Esophagus squamous epithelium (tissue), 5 donors: ENCODE measurements around the gene CPSF4L. TPM values are rescaled to one million over a fixed set of nuclear protein-coding genes. Genes with fewer than 3 reads are reported as not detected.

Experiments used
- DNase-seq: peaks from one replicate; lab custom pipeline; 2025; lab: John Stamatoyannopoulos, UW
- H3K27ac ChIP-seq, 4 donors: fragments of 200-600 bp; sonication (generic); one replicate each; pipeline ENCODE4 v1.5.1; 2016 to 2019; ENCODE audit warnings: mild to moderate bottlenecking in 1 of 4
- H3K27me3 ChIP-seq, 4 donors: fragments of 200-600 bp; sonication (generic); 1 replicate in 3 of 4; 2 replicates in 1 of 4; pipeline versions ENCODE4 v1.5.1 to v1.6.0; 2017 to 2021; ENCODE audit warnings: antibody characterized with exemption in 1 of 4
- H3K36me3 ChIP-seq, 3 donors: fragments of 200-600 bp; sonication (generic); one replicate each; pipeline ENCODE4 v1.5.1; 2016 to 2019
- H3K4me1 ChIP-seq, 3 donors: fragments of 200-600 bp; sonication (generic); one replicate each; pipeline ENCODE4 v1.5.1; 2017 to 2019
- H3K4me3 ChIP-seq, 4 donors: fragments of 200-600 bp; sonication (generic); 1 replicate in 3 of 4; 2 replicates in 1 of 4; pipeline ENCODE4 v1.5.1; 2016 to 2019; ENCODE audit warnings: mild to moderate bottlenecking in 2 of 4, moderate library complexity in 1 of 4
- H3K9me3 ChIP-seq, 3 donors: fragments of 200-600 bp; sonication (generic); one replicate each; pipeline ENCODE4 v1.5.1; 2016 to 2019
- POLR2A ChIP-seq, 4 donors: fragments of 450-650 bp; IDR thresholded peaks; one replicate each; pipeline ENCODE4 v1.6.1; 2017; ENCODE audit warnings: antibody characterized with exemption in 4 of 4, mild to moderate bottlenecking in 4 of 4, moderate library complexity in 3 of 4
- WGBS, 2 donors: methylation state at CpG; one replicate each; pipeline ENCODE4 v1.1.5; 2018; 5-methylcytosine and 5-hydroxymethylcytosine counted together
- intact Hi-C: fragments of 100-400 bp; cut with DNase I; formaldehyde crosslinking; loops from one replicate; pipeline ENCODE4 v1.15.0; 2022
- total RNA-seq, 4 donors: library from RNA; depleted of rRNA; stranded (reverse); fragments of >200 nt; gene quantifications; one replicate each; pipeline ENCODE4 v1.1.0, GENCODE V29; 2016
- TF ChIP-seq, protein P1 (sequence below), 6 experiments: fragments of 450-650 bp in 4 of 6; fragments of 200-600 bp in 2 of 6; sonication (generic) in 2 of 6; IDR thresholded peaks; one replicate each; pipeline ENCODE4 v1.5.1; 2016 to 2019; ENCODE audit warnings: antibody characterized with exemption in 6 of 6, mild to moderate bottlenecking in 4 of 6, moderate library complexity in 4 of 6
- donor health status: DM: yes; HTN: yes; CAD: no.

The CPSF4L gene
- total RNA-seq, 4 donors from 2014 or later = not detected

DNA sequence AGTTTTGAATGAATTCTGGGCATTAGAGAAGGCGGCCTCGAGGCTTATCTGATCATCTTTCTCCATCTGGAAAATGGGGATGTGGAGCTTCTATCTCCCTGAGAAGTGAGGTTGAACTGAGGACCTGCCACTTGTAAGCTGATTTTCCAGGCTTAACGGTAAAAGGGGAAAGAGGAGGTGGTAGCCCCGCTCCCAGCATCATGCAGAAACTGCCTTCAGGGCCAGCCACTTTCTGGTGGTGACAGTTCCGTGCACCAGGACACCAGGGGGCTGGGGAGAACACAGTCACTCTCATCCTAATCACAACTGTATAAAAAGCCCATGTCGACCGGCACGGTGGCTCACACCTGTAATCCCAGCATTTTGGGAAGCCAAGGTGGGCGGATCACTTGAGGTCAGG is 20.9 kb upstream of the CPSF4L start:
- H3K9me3 ChIP-seq = no peaks in the 10 kb centered on the region
- no peak overlapping the region for H3K4me3 ChIP-seq
- no peak for DNase-seq
- intact Hi-C loops = no loop called here
- WGBS, 2 donors = 73 to 90% methylated on average over 7 to 8 of the region's 9 CpGs
- H3K36me3 ChIP-seq = peaks cover 14 to 58% (median 16%) of the 10 kb centered on the region in 3 donors
- no peak for TF ChIP-seq POLR2A (IDR thresholded peaks at IDR 0.05)
- TF ChIP-seq, protein P1, sequence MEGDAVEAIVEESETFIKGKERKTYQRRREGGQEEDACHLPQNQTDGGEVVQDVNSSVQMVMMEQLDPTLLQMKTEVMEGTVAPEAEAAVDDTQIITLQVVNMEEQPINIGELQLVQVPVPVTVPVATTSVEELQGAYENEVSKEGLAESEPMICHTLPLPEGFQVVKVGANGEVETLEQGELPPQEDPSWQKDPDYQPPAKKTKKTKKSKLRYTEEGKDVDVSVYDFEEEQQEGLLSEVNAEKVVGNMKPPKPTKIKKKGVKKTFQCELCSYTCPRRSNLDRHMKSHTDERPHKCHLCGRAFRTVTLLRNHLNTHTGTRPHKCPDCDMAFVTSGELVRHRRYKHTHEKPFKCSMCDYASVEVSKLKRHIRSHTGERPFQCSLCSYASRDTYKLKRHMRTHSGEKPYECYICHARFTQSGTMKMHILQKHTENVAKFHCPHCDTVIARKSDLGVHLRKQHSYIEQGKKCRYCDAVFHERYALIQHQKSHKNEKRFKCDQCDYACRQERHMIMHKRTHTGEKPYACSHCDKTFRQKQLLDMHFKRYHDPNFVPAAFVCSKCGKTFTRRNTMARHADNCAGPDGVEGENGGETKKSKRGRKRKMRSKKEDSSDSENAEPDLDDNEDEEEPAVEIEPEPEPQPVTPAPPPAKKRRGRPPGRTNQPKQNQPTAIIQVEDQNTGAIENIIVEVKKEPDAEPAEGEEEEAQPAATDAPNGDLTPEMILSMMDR (IDR thresholded peaks at IDR 0.05) = no peak
- H3K27ac ChIP-seq = peak overlapping the region in 2 of 4 donors; percentile 25 to 87
- peaks cover 23 to 80% (median 61%) of the 10 kb centered on the region in 3 donors for H3K4me1 ChIP-seq
- H3K27me3 ChIP-seq = no peaks in the 10 kb centered on the region

DNA sequence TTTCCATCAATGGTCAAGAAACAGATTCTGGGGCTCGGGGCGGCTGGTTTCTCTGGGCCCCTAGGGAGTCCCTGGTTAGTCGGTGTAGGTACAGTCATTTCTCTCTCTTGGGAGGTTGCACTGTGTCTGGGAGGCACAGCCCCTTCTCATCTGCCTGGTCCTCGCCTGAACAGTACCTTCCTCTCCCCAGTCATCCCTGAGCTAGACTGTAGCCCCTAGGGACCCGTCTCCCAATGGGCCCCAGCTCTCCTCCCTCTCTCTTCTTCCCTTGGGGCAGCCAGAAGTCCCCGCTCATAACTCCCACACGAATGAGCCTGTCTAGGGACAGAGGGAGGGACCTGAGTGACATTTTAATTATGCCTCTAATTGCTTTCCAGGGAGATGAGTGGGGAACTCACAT is 20.2 kb upstream of the CPSF4L start:
- Histone ChIP-seq H3K36me3 (peaks cover 14 to 58% (median 16%) of the 10 kb centered on the region in 3 donors), H3K4me3 (no peak overlapping the region), H3K27ac (peak overlapping the region in 1 of 4 donors; percentile 87), H3K27me3 (no peaks in the 10 kb centered on the region), H3K9me3 (no peaks in the 10 kb centered on the region), H3K4me1 (peaks cover 16 to 77% (median 58%) of the 10 kb centered on the region in 3 donors)
- no peak for DNase-seq
- WGBS, 2 donors = 72 to 100% methylated on average over 3 to 5 of the region's 7 CpGs
- intact Hi-C loops = no loop called here
- TF ChIP-seq, protein P1 (IDR thresholded peaks at IDR 0.05) = no peak
- TF ChIP-seq POLR2A (IDR thresholded peaks at IDR 0.05) = no peak

DNA sequence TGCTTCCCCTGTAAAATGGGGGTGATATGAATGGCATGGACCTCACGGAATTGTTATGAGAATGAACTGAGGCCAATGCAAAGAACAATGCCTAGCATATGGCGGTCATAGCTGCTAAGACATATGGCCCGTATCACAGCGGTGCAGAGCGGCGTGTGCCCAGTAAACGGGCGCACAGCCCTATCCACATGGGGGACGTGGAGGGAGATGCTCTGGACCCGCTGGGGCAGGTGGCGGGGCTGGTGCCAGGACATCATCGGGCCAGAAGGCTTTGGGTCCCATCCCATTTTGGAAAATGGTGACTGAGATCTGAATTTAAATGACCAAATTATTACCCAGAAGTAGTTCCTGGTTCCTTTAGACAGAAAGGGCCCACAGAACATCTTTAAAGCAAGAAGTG is 18.5 kb upstream of the CPSF4L start:
- H3K36me3 ChIP-seq = peaks cover 4 to 44% (median 6%) of the 10 kb centered on the region in 3 donors
- H3K4me3 ChIP-seq = no peak overlapping the region
- TF ChIP-seq POLR2A (IDR thresholded peaks at IDR 0.05) = no peak
- TF ChIP-seq, protein P1 (IDR thresholded peaks at IDR 0.05) = no peak
- H3K27me3 ChIP-seq = no peaks in the 10 kb centered on the region
- no peaks in the 10 kb centered on the region for H3K9me3 ChIP-seq
- DNase-seq = no peak
- WGBS, 2 donors = 90 to 91% methylated on average over 4 to 10 of the region's 12 CpGs
- peaks cover 9 to 59% (median 41%) of the 10 kb centered on the region in 3 donors for H3K4me1 ChIP-seq
- peak overlapping the region in 1 of 4 donors; percentile 6 for H3K27ac ChIP-seq
- intact Hi-C loops = no loop called here

DNA sequence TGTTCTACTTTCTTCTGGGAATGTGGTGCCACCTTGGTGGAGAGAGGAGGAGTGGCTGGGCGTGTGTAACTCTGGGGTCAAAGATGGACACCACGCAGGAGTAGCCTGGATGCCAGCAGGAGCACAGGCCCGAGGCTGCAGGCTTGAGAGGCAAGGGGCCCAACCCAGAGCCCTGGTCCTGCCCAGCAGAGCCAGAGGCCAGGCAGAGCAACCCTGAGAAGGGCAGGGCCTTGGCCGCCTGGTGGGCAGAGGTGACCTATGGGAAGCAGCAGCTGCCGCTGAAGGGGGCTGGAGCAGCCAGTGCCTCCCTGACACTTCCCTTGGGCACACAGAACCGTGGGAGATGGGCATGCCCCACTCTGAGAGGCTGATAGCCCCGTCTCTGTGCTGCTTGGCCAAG is 18.0 kb upstream of the CPSF4L start:
- 71 to 94% methylated on average over 2 to 3 of the region's 7 CpGs for WGBS, 2 donors
- peaks cover 9 to 54% (median 37%) of the 10 kb centered on the region in 3 donors for H3K4me1 ChIP-seq

More for the DNA sequence above, 18.0 kb upstream of the CPSF4L start:
- Histone ChIP-seq H3K9me3 (no peaks in the 10 kb centered on the region), H3K4me3 (no peak overlapping the region), H3K27me3 (no peaks in the 10 kb centered on the region), H3K36me3 (peaks cover 0 to 39% (median under 1%) of the 10 kb centered on the region in 3 donors), H3K27ac (peak overlapping the region in 3 of 4 donors; percentile 6 to 82 (median 61))
- no peak for DNase-seq
- intact Hi-C loops = no loop called here
- no peak for TF ChIP-seq POLR2A (IDR thresholded peaks at IDR 0.05)
- TF ChIP-seq, protein P1 (IDR thresholded peaks at IDR 0.05) = no peak
